ENCODE measurements around the gene SYK.

DNA sequence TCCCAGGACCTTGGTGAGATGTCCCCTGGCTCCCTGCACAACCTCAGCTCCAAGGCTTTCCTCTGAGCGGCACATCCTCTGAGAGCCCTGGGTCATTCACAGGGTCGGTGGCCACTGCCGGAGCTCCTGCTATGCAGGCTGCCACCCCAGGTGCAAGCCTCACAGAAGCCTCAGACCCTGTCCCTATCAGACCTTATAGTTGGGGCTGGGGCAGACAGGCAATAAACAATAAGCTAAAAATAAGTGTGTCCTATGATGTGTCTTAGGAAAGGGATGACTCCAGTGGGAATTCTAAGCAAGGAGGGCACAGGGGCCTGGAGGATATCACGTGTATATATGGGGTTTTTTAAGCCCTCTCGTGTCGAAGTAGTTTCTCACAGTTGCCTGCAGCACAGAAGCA, 91.3 kb downstream of the SYK start:
- TF ChIP-seq POLR2A (IDR thresholded peaks at IDR 0.05): no peak
- TF ChIP-seq, protein P1, sequence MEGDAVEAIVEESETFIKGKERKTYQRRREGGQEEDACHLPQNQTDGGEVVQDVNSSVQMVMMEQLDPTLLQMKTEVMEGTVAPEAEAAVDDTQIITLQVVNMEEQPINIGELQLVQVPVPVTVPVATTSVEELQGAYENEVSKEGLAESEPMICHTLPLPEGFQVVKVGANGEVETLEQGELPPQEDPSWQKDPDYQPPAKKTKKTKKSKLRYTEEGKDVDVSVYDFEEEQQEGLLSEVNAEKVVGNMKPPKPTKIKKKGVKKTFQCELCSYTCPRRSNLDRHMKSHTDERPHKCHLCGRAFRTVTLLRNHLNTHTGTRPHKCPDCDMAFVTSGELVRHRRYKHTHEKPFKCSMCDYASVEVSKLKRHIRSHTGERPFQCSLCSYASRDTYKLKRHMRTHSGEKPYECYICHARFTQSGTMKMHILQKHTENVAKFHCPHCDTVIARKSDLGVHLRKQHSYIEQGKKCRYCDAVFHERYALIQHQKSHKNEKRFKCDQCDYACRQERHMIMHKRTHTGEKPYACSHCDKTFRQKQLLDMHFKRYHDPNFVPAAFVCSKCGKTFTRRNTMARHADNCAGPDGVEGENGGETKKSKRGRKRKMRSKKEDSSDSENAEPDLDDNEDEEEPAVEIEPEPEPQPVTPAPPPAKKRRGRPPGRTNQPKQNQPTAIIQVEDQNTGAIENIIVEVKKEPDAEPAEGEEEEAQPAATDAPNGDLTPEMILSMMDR (IDR thresholded peaks at IDR 0.05): no peak
- no peak for TF ChIP-seq POLR2AphosphoS5 (IDR thresholded peaks at IDR 0.05)

Measured in stomach (tissue), 4 donors.